Lower lobe of right lung (tissue), 2 donors: ENCODE measurements around the gene RNF141. TPM values are rescaled to one million over a fixed set of nuclear protein-coding genes. Genes with fewer than 3 reads are reported as not detected.

ENCODE experiments used
- ATAC-seq, 2 donors: fragments of 200-7000 bp; cut with Tn5 transposase; one replicate each; pipeline ENCODE4 v1.9.1; 2020 to 2022; ENCODE audit warnings: mild to moderate bottlenecking in 2 of 2, moderate library complexity in 2 of 2
- DNase-seq: peaks from one replicate; pipeline ENCODE4 v3.0.0-alpha.2; 2020
- H3K27ac ChIP-seq: fragments of 200-600 bp; one replicate; pipeline ENCODE4 v1.8.0; 2022
- H3K27me3 ChIP-seq: fragments of 200-600 bp; one replicate; pipeline ENCODE4 v1.8.0; 2022; ENCODE audit warnings: low read depth
- H3K36me3 ChIP-seq: fragments of 200-600 bp; one replicate; pipeline ENCODE4 v1.8.0; 2022; ENCODE audit warnings: mild to moderate bottlenecking
- H3K4me1 ChIP-seq: fragments of 200-600 bp; one replicate; pipeline ENCODE4 v1.8.0; 2022
- H3K4me3 ChIP-seq: fragments of 200-600 bp; one replicate; pipeline ENCODE4 v1.8.0; 2022; ENCODE audit warnings: mild to moderate bottlenecking
- H3K9me3 ChIP-seq: fragments of 200-600 bp; one replicate; pipeline ENCODE4 v1.8.0; 2022
- CTCF ChIP-seq: fragments of 200-600 bp; IDR thresholded peaks from one replicate; pipeline ENCODE4 v1.8.0; 2022; ENCODE audit warnings: antibody characterized with exemption, mild to moderate bottlenecking
- intact Hi-C: fragments of 100-400 bp; cut with DNase I; formaldehyde crosslinking; loops from one replicate; pipeline ENCODE4 v1.11.0; 2022
- total RNA-seq: library from RNA; stranded (reverse); fragmentation: NEBNext Ultra II Directional; extraction: Animal tissue kit (Norgen Biotek cat#: 25700); gene quantifications from one replicate; pipeline ENCODE4 v1.2.1, GENCODE V29; 2021
- donor health status: DM: no; HTN: yes; CAD: no; lungs with severe emphysema.

The RNF141 gene
- total RNA-seq, 1 donor from 2014 or later = 55.2 TPM

DNA sequence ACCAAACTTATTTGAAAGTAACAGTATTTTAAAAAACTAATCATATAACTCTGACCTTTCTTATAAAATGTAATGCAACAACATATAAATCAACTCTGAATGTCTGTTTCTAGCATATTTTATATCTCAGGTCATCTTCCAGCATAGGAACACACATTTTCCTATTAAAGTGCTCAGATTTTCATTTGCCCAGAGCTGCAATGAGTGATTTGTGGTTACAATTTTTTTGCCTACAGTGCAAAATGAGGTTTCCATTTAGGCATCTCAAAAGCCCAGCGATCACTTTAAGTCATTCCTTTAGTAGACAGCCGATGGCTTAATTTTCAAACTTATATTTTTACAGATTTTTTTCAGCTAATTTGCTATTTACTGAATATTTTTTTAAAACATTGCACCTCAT is 26.5 kb upstream of the RNF141 start:
- Histone ChIP-seq H3K36me3 (no peaks in the 10 kb centered on the region), H3K4me1 (peaks cover 9% of the 10 kb centered on the region), H3K4me3 (peak overlapping the region; percentile 21), H3K27me3 (no peaks in the 10 kb centered on the region), H3K9me3 (no peaks in the 10 kb centered on the region), H3K27ac (no peak overlapping the region)
- ATAC-seq (no peak), DNase-seq (no peak)
- TF ChIP-seq CTCF = no peak
- intact Hi-C loops = no loop called here

- no peaks in the 10 kb centered on the region for H3K9me3 ChIP-seq
- H3K27me3 ChIP-seq = no peaks in the 10 kb centered on the region
- peak overlapping the region; percentile 21 for H3K4me3 ChIP-seq
- DNase-seq = no peak
- no peak overlapping the region for H3K27ac ChIP-seq
- peaks cover 15% of the 10 kb centered on the region for H3K4me1 ChIP-seq
- no peak for ATAC-seq
- H3K36me3 ChIP-seq = no peaks in the 10 kb centered on the region
- TF ChIP-seq CTCF = no peak
- intact Hi-C loops = no loop called here
Measured at GRCh38 chr11:10566257-10566957, 25.4 kb upstream of the RNF141 start.

DNA sequence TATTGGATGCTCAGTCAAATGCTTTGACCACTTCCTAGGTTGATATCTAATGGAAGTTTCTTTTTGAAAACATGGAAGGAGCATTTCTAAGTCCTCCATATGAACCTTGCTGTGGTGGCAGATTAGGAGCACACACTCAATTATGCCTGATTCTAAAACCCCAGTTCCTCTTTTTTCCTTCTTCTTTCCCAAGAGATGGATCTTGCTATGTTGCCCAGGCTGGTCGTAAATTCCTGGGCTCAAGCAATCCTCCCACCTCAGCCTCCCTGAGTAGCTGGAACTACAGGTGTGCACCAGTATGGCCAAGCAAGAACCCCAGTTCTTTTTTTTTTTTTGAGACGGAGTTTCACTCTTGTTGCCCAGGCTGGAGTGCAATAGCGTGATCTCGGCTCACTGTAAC is 24.5 kb upstream of the RNF141 start:
- ATAC-seq (no peak), DNase-seq (no peak)
- Histone ChIP-seq H3K27ac (no peak overlapping the region), H3K36me3 (no peaks in the 10 kb centered on the region), H3K27me3 (no peaks in the 10 kb centered on the region), H3K4me3 (peak overlapping the region; percentile 21), H3K9me3 (no peaks in the 10 kb centered on the region), H3K4me1 (peaks cover 15% of the 10 kb centered on the region)
- intact Hi-C loops = no loop called here
- TF ChIP-seq CTCF = no peak

- peaks cover 15% of the 10 kb centered on the region for H3K4me1 ChIP-seq
- TF ChIP-seq CTCF = peak; percentile 40
- no peak overlapping the region for H3K27ac ChIP-seq
- no peaks in the 10 kb centered on the region for H3K27me3 ChIP-seq
- H3K4me3 ChIP-seq = no peak overlapping the region
- no peaks in the 10 kb centered on the region for H3K9me3 ChIP-seq
- ATAC-seq (no peak), DNase-seq (no peak)
- intact Hi-C loops = no loop called here
- H3K36me3 ChIP-seq = no peaks in the 10 kb centered on the region
Measured at GRCh38 chr11:10564696-10565318, 23.8 kb upstream of the RNF141 start.

DNA sequence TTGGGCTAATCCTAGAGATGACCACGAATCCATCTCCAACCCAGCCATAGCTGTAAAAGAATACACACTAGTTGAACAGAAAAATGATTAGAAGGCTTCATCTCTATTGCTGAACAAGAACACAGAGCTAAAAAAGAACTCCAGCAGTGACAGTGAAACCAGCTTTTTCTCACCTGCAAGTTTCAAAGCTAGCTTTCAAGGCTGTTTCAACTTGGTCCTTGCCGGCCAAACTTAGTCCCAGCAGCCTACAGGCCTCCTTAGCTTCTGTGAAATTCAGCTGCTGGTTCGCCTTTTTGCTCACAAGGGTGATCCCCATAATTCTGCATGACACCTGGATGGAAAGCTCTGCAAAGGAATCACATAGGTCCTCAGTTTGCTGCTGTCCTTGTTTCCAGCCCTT is 23.0 kb upstream of the RNF141 start:
- Histone ChIP-seq H3K9me3 (no peaks in the 10 kb centered on the region), H3K27me3 (no peaks in the 10 kb centered on the region), H3K36me3 (no peaks in the 10 kb centered on the region), H3K27ac (no peak overlapping the region), H3K4me1 (peaks cover 15% of the 10 kb centered on the region), H3K4me3 (no peak overlapping the region)
- TF ChIP-seq CTCF = no peak
- intact Hi-C loops = no loop called here
- no peak for DNase-seq
- no peak for ATAC-seq
